Islet precursor cell (in vitro differentiated cells): ENCODE results near the gene LRRC40.
"Not testable (repeated sequence)": the region's sequence is repeated elsewhere in the genome, so short reads cannot be mapped to it uniquely, and the experiment has no call there.

ENCODE experiments used
- DNase-seq: peaks from one replicate; pipeline ENCODE4 v3.0.0-alpha.2; 2018

LRRC40 gene

GRCh38 chr1:70200065-70200464, 5.3 kb downstream of the LRRC40 start:
- no peak for DNase-seq

GRCh38 chr1:70196333-70196732, 9.0 kb downstream of the LRRC40 start:
- DNase-seq = no peak

GRCh38 chr1:70195342-70195741, 10.0 kb downstream of the LRRC40 start:
- DNase-seq = no peak

DNA sequence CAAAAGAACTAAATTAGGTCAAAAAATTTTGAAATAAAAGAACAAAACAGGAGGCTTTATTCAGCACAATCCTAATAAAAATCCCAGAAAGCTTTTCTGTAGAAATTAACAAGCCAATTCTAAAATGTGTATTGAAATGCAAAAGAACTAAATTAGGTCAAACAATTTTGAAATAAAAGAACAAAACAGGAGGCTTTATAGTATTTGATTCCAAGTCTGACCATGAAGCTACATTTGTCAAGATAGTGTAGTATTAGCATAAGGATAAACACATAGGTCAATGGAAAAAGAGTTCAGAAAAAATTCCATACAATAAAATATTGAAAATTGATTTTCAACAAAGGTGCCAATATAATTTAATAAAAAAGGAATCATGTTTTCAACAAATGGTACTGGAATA, 10.8 kb downstream of the LRRC40 start:
- DNase-seq = no peak

DNA sequence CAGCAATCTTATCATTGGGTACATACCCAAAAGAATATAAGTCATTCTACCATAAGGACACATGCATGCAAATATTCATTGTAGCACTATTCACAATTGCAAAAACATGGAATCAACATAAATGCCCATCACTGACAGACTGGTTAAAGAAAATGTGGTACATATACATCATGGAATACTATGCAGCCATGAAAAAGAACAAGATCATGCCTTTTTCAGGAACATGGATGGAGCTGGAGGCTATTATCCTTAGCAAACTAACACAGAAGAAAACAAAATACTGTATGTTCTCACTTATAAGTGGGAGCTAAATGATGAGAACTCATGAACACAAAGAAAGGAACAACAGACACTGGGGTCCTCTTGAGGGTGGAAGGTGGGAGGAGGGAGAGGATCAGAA, 12.9 kb downstream of the LRRC40 start:
- DNase-seq = not testable (repeated sequence)

- DNase-seq = no peak
These were observed 15.2 kb downstream of the LRRC40 start for GRCh38 chr1:70190180-70190579.

DNA sequence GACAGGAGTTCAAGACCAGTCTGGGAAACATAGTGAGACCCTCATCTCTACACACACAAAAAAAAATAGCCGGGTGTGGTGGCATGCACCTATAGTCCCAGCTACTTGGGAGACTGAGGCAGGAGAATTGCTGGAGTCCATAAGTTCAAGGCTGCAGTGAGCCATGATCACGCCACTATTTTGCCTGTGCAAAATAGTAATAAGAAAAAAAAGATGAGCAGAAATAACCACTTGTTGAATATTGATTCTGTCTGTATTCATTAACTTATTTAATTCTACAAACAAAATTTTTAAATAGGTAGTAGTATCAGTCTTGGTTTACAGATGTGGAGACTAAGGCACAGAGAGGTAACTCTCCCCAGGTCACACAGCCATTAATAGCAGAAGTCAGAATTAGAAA, 16.9 kb downstream of the LRRC40 start:
- no peak for DNase-seq

- DNase-seq = not testable (repeated sequence)
These were observed 20.2 kb downstream of the LRRC40 start for GRCh38 chr1:70185181-70185580.

DNA sequence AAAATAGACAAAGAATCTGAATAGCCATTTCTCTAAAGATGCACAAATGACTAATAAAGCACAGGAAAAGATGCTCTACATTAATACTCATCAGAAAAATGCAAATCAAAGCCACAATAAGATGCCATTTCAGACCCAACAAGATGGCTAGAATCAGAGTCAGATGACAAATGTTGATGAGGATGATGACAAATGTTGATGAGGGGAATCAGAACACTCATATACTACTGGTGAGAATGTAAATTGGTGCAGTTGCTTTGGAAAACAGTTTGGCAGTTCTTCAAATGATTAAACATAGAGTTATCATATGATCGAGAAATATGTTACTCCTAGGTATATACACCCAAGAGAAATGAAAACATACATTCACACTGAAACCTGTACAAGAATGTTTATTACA, 33.9 kb downstream of the LRRC40 start:
- no peak for DNase-seq

- DNase-seq = no peak
These were observed 36.1 kb downstream of the LRRC40 start for GRCh38 chr1:70169018-70169839.

GRCh38 chr1:70168283-70168682, 37.1 kb downstream of the LRRC40 start:
- DNase-seq = peak; percentile 57

GRCh38 chr1:70164350-70164749, 41.0 kb downstream of the LRRC40 start:
- DNase-seq = no peak

- DNase-seq = no peak
These were observed 48.8 kb downstream of the LRRC40 start for GRCh38 chr1:70156529-70157120.

- DNase-seq = no peak
These were observed 51.6 kb downstream of the LRRC40 start for GRCh38 chr1:70153739-70154138.

DNA sequence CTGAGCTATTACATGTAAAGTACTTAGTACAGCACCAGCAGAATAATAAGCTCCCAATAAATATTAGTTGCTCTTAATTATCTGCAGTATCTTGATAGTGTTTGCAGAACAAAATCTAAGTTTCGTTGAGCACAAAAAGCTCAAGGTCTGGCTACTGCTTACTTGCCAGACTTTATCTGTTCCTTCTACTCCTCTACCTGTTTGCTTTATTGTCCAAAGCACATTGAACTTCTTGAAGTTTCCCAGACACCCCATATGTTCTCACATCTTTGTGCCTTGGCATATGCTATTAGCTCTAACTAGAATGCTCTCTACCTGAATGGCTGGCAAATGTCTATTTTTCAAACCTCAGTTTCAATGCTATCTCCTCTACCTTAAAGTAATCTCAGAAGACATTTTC, 54.9 kb downstream of the LRRC40 start:
- no peak for DNase-seq

DNA sequence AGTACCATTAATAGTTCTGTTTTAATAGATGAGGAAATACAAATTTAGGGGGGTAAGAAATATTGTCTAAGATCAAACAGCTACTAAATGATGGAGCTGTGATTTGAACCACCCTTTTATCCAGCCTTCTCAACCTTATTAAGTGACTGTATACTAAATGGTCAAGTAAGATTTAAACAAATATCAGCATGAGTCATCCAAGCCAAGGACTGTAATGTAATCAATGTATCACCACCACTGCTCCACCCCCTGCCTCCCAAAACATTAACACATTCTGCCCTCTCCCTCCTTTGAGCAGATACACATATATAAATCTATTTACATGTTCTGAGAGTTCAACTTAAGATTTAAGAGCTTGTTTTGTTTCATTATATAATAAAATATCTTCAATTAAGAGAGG, 58.9 kb downstream of the LRRC40 start:
- no peak for DNase-seq

GRCh38 chr1:70143048-70143659, 62.2 kb downstream of the LRRC40 start:
- DNase-seq = no peak

DNA sequence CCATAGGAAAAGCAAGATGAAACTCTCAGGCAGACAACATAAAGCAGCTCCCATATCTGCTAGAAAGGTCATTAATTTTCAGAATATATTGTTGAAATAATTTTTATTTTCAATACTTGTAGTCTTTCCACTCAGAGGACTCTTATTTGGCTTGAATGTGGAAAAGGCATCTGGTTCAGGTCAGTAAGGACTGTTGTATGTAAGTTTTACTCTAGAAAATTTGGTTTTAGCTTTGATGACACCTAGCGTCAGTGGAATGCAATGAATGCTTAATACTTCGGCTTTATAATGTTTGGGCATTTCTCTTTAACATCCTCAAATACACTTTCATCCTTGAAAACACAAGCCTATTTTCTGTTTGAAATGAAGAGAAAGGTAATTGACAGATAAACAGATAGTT, 63.3 kb downstream of the LRRC40 start:
- DNase-seq = no peak

GRCh38 chr1:70140894-70141293, 64.5 kb downstream of the LRRC40 start:
- peak; percentile 61 for DNase-seq

- DNase-seq = no peak
These were observed 65.0 kb downstream of the LRRC40 start for GRCh38 chr1:70140343-70140742.

GRCh38 chr1:70134148-70134547, 71.2 kb downstream of the LRRC40 start:
- no peak for DNase-seq

- DNase-seq = no peak
These were observed 88.3 kb downstream of the LRRC40 start for GRCh38 chr1:70117046-70117445.

GRCh38 chr1:70115315-70115714, 90.1 kb downstream of the LRRC40 start:
- no peak for DNase-seq

DNA sequence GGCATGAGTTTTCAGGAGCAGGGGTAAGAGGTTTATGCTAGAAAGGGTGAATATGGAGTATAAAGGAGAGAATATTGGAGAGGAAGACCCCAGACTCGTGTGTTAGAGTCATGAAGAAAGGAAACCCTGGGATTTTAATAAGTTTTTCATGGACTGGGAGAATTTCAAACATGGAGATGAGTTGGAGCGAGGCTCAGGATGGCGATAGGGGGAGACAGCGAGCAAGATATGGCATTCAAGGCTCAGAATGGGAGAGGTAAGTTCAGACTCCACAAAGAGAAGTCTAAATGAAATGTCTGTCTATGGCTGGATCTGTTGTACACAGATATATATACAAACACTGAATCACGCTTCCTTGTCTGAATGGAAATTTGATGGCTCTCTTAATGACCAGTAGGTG, 92.5 kb downstream of the LRRC40 start:
- DNase-seq = no peak
